HG02943 (cell line): Measurements from ENCODE around the gene SNRPA.
"Not testable (repeated sequence)": the region's sequence is repeated elsewhere in the genome, so short reads cannot be mapped to it uniquely, and the experiment has no call there.

ENCODE experiments used
- ATAC-seq: cut with Tn5 transposase; IDR thresholded peaks from one replicate; pipeline ENCODE4 v1.9.1; 2021; ENCODE audit warnings: mild to moderate bottlenecking, low read depth, moderate library complexity; ENCODE audit not compliant: unreplicated experiment

The SNRPA gene

GRCh38 chr19:40774916-40775631, 24.1 kb downstream of the SNRPA start, which contains the start of gene MIA:
Gene MIA (plus strand): TSS chr19:40775521. CDS start chr19:40775543, 22 bp downstream.
- no peak for ATAC-seq

DNA sequence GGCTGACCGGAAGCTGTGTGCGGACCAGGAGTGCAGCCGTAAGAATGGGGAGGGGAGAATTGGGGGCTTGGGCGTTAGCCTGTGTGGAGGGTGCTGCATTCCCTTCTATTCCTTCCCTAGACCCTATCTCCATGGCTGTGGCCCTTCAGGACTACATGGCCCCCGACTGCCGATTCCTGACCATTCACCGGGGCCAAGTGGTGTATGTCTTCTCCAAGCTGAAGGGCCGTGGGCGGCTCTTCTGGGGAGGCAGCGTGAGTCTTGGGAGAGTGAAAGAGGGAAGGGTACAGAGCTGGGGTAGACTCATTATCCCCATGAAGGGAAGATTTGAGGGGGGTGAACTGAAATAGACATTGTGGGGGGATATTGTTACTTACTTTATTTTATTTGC, 24.6 kb downstream of the SNRPA start:
- no peak for ATAC-seq

GRCh38 chr19:40776364-40776763, 25.4 kb downstream of the SNRPA start:
- ATAC-seq: no peak

DNA sequence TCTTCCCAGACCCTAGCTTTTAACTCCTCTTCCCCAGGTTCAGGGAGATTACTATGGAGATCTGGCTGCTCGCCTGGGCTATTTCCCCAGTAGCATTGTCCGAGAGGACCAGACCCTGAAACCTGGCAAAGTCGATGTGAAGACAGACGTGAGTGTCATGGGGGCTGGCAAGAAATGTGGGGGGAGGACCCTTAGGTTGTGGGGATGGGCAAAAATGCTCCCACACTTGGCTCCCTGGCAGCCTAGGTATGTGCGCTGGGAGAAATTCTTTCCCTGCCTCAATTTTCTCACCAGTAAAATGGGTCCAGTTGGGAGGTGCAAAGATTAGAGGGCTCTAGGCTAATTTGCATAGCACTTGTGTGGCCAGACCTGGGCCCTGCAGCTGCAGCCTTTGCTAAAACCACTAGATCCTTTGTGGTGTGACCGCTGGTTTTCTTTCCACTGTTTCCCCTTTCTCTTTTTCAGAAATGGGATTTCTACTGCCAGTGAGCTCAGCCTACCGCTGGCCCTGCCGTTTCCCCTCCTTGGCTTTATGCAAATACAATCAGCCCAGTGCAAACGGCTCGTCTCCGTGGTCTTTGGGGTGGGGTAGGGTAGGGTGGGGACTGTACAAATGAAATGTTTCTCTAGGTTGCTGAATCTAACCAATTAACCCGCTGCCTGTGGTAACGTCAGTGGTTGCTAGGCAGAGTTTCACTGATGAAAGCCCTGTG, 26.1 kb downstream of the SNRPA start:
- ATAC-seq: peak; percentile 64

DNA sequence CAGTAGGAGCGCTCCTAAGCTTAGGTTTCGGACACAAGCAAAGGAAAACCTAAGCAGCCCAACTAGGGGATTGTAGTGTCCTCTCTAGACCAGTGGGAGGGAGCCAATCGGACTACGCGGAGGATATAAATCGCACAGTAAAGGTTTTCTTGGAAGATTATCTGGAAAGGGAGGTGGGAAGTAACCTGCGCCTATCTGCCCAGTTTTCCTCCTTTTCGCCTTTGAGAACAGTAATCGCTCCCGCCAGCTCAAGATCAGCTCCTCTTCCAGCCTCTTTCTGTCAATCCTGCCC, 26.6 kb downstream of the SNRPA start:
- ATAC-seq: no peak

DNA sequence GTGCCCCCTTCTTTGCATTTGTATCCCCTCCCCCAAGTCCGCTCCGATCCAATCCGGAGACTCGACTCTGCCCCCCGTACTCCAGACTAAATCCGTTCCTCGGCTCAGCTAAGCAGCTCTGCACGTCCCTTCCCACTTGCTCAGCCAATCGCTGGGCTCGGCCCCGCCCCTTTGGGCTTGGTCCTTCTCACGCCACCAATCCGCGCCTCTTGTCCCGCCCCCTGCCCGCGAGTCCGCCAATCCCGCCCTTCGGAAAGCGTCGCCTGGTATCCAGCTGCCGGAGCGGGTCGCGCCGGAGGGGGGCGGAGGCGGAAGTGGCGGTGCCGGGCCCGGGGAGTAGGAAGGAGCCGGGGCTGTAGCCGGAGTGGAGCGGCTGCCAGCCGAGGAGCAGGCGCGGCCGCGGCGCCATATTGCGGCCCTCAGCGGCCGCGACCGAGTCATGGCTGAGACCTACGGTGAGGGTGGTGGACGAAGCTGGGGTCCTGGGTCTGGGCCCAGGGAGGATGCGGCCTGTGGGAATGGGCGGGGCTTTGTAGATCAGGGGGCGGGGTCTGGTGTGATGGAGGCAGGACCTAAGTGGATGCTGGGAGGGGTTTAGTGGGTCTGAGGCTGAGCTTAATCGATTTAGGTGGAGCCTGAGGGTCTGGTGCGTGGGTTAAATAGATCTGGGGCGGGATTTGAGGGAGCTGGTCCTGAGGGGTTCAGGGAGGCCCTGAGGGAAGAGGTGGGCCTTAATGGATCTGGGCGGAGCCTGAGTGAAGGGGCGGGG, 27.1 kb downstream of the SNRPA start, which contains the start of gene RAB4B:
Gene RAB4B (plus strand): TSS at position 311 of the 769 bp plus-strand sequence. CDS start 129 bp downstream, at position 440.
- ATAC-seq: peak; percentile 63

DNA sequence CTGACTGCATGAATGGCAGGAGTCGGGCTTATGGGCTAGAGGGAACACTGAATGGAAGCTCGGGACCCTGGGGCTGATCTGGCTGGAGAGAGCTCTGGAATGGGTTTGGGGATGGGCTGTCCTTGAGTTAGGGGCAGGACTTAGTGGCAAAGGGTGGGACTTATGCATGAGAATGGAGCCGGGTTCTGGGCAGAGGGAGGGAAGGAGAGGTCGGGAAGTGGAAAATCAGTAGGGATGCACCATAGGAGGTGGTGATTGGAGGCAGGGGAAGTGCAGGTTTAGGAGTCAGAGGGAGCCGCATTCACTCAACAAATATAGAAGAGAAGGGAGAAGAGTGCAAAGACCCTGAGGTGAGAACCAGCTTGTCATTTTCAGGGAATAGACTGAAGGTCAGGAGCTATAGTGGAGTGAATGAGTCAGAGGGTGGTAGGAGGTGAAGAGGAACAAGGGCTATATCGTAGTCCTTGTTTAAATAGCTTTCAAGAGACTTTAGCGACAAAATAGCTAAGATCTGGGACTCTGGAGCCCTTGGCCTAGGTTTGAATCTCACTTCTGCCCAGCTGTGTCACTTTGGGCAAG, 27.8 kb downstream of the SNRPA start:
- no peak for ATAC-seq

DNA sequence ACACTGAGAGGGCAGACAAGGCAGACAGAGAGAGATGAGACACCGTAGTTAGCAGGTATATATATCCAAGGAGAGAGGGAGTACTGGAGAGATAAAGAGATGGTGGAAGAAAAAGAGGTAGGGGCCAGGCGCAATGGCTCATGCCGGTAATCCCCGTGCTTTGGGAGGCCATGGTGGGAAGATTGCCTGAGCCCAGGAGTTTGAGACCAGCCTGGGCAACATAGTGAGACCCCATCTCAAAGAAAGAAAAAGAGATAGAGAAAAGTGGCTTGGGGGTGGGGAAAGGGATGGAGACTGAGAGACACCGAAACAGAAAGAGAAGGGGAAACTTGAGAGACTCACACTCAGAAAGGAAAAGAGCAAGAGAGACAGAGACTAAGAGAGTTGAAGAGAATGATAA, 29.6 kb downstream of the SNRPA start:
- no peak for ATAC-seq

DNA sequence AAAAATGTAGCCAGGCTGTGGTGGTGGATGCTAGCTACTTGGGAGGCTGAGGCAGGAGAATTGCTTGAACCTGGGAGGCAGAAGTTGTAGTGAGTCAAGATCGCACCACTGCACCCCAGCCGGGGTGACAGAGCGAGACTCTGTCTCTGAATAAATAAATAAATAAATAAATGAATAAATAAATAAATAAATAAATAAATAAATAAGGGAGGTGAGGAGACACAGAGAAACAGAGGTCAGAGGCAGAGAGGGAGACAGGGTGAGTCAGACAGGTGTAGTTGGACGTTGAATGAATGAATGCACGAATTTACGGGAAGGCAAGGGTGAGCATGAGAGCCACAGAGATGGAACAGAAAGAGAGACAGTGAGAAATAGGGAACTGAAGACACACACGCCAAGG, 30.1 kb downstream of the SNRPA start:
- no peak for ATAC-seq

DNA sequence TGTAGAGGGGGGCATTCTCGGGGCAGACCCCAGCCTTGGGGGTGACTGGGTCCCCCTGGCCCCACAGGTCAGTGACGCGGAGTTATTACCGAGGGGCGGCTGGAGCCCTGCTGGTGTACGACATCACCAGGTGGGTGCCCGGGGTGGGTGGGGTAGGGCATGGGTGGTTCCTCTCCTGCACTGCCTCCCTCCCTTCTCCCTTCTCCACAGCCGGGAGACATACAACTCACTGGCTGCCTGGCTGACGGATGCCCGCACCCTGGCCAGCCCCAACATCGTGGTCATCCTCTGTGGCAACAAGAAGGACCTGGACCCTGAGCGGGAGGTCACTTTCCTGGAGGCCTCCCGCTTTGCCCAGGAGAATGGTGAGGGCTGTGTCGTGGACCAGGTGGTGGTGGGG, 32.7 kb downstream of the SNRPA start:
- no peak for ATAC-seq

DNA sequence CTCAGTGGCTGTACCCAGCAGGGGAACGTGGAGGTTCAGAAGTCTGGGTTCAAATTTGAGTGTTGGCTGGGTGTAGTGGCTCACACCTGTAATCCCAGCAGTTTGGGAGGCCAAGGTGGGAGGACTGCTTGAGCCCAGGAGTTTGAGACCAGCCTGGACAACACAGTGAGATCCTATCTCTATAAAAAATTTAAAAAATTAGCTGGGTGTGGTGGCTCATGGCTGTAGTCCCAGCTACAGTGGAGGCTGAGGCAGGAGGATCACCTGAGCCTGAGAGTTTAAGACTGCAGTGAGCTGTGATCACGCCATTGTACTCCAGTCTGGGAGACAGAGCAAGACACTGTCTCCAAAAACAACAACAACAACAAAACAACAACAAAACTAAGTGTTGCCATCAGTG, 33.1 kb downstream of the SNRPA start:
- ATAC-seq: not testable (repeated sequence)

DNA sequence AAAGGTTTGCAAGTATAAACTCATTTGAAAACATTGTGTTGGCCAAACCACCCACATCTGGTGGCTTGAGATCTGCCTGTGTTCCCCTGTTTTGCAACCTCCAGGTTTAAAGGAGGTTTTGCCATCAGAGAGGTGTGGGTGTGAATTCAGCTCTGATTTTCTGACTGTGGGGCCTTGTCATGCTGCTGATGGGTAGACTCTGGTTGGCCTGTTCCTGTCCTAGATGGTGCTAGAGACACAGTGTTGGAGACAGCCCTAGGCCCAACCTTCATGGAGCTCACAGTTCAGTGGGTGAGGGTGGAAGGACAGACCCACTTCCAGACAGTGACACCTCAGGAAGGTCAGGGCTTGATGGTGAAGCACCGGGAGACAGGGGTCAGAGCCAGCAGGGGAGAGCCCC, 34.5 kb downstream of the SNRPA start:
- no peak for ATAC-seq

GRCh38 chr19:40786060-40787037, 35.3 kb downstream of the SNRPA start:
- no peak for ATAC-seq

GRCh38 chr19:40791349-40791748, 40.3 kb downstream of the SNRPA start:
- no peak for ATAC-seq

- no peak for ATAC-seq
Measured at GRCh38 chr19:40791996-40792395, 41.0 kb downstream of the SNRPA start.

GRCh38 chr19:40797166-40797962, 46.4 kb downstream of the SNRPA start:
- no peak for ATAC-seq

DNA sequence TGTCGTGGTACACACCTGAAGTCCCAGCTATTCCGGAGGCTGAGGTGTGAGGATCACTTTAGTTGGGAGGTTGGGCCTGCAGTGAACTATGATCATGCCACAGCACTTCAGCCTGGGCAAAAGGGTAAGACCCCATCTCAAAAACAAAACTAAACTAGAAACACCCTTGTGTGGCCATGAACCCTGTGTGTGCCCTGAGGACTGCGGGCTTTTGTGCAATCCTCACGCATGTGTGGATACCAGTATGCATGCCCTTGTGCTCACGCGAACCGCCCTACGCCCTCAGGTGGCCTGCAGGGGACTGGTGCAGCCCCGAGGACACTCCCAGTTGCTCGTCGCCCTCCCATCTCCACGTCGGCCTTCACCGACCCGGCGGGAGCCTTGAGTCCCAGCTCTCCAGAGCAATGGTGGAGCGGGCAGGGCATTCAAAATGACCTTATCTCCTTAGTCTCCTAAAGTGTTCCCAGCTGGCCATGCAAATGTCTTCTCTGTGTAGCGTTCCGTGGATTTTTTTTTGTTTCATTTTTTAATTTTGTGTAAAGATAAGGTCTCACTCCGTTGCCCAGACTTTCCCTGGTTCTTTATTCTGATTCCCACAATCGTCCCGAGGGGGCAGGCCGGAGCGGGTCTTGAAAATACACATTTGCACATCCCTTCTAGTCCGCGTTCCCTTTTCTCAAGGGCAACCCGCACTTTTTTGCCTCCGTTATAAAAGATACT, 47.1 kb downstream of the SNRPA start:
- peak; percentile 41 for ATAC-seq
